NCI-H510A treated with DMSO at 0.1 percent for 48 hours (cell line): ENCODE measurements around the gene RSRC1.
"Not testable (repeated sequence)": the region's sequence is repeated elsewhere in the genome, so short reads cannot be mapped to it uniquely, and the experiment has no call there.

Experiments used
- DNase-seq: peaks from one replicate; lab custom pipeline; 2025; lab: John Stamatoyannopoulos, UW

RSRC1 gene

GRCh38 chr3:158101335-158102241, 8.3 kb upstream of the RSRC1 start:
- no peak for DNase-seq

- no peak for DNase-seq
Measured at GRCh38 chr3:158102242-158103080, 7.4 kb upstream of the RSRC1 start.

GRCh38 chr3:158103081-158103886, 6.6 kb upstream of the RSRC1 start:
- no peak for DNase-seq

GRCh38 chr3:158103887-158104327, 6.0 kb upstream of the RSRC1 start:
- DNase-seq = no peak

GRCh38 chr3:158104431-158104921, 5.4 kb upstream of the RSRC1 start:
- no peak for DNase-seq

- no peak for DNase-seq
Measured at GRCh38 chr3:158105119-158105709, 4.7 kb upstream of the RSRC1 start.

GRCh38 chr3:158105710-158106253, 4.1 kb upstream of the RSRC1 start:
- no peak for DNase-seq

GRCh38 chr3:158106766-158107471, 3.0 kb upstream of the RSRC1 start:
- DNase-seq = peak; percentile 50

DNA sequence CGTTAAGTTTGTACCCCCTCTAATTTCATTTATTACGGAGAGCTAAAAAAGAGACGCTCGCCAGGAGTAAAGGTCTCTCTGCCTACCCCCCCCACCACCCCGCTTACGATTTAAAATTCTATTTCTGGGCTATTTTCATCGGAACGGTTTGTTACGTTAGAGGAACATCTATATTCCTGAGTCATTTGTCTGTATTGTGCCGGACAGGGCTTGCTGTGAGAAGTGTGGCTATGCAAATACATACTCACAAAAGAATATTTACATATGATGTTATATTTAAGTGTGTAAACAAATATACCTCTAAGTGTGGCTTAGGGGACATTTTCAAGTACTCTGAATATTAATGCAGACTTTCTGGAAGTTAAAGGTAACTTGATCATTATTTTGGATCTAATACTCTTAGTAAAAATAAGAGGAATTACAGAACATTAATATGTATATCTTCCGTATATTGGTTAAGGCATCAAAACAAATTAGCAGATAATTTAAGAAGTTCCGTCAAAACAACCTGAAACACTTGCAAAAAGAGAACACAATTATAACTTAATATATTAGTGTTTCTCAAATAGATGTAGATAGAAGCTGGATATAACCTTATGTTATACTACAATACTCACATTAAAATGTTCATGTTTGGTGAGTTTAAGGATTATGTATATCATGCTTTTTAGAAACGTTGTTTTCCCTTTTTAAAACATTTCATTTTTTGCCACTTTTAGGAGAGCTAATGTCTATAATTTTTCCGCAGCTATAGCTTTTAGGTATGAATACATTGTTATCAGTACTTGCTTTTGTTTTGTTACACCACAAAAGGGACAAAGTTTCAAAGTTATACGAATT, 2.1 kb upstream of the RSRC1 start:
- DNase-seq = peak; percentile 39

- no peak for DNase-seq
Measured at GRCh38 chr3:158108445-158108985, 1.4 kb upstream of the RSRC1 start.

GRCh38 chr3:158109295-158109803, 540 bp upstream of the RSRC1 start:
- DNase-seq = peak; percentile 75

DNA sequence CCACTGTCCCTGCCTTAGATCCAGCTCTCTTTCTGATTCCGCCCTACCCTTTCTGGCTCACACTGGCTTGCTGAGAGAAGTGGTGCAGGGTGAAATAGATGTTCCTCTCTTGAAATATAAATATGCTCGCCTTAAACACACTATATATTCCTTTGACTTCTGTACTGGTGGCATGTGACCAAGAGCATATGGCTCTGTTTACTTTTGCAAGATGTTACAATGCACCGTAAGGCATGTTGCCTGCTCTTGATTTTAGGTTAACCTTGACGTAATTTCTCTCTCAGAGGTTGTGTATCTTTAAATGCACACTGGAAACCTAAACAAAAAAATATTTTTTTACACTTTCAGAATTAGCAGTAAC, 749 bp downstream of the RSRC1 start:
- DNase-seq = no peak

- peak; percentile 11 for DNase-seq
Measured at GRCh38 chr3:158111861-158112260, 2.0 kb downstream of the RSRC1 start.

- not testable (repeated sequence) for DNase-seq
Measured at GRCh38 chr3:158113595-158113994, 3.7 kb downstream of the RSRC1 start.

- no peak for DNase-seq
Measured at GRCh38 chr3:158120330-158120729, 10.4 kb downstream of the RSRC1 start.

DNA sequence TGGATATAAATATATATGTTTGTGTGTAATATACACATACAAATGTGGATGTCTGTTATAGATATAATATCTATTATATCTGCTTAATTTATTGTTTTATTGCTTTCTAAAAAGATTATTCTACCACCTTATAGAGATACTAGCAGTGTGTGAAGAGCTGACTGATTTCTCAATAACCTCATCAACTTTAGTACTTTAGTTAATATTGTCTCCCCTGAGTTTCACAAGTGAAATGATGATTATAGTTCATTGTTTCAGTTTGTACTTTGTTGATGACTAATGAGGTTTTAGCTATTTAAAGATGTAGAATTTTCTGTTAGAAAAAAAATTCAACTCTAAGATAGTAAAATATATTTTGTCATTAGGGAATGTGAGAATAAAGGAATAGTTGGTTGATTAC, 11.4 kb downstream of the RSRC1 start:
- no peak for DNase-seq

DNA sequence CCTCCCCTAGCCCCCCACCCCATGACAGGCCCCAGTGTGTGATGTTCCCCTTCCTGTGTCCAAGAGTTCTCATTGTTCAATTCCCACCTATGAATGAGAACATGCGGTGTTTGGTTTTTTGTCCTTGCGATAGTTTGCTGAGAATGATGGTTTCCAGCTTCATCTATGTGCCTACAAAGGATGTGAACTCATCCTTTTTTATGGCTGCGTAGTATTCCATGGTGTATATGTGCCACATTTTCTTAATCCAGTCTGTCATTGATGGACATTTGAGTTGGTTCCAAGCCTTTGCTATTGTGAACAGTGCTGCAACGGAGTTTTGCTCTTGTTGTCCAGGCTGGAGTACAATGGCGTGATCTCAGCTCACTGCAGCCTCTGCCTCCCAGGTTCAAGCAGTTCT, 12.8 kb downstream of the RSRC1 start:
- not testable (repeated sequence) for DNase-seq

GRCh38 chr3:158127250-158128219, 17.6 kb downstream of the RSRC1 start:
- DNase-seq = no peak
